A549 (cell line): ENCODE data around the gene ZG16. TPM values are rescaled to one million over a fixed set of nuclear protein-coding genes. Genes with fewer than 3 reads are reported as not detected.

Experiments
- ATAC-seq, 2 experiments: fragments of 200-7000 bp in 1 of 2; fragments of >200 bp in 1 of 2; cut with Nextera tagmentation in 1 of 2; cut with Tn5 transposase in 1 of 2; 3 replicates each; pipeline versions ENCODE4 v1.8.0 to v1.9.1; 2018 to 2020; ENCODE audit warnings: mild to moderate bottlenecking in 1 of 2, moderate library complexity in 1 of 2
- CTCF ChIA-PET: fragments of 300-600 bp; sonication (Branson Sonifier 250); formaldehyde crosslinking; extraction: SDS; loops from one replicate; lab custom pipeline; 2021; ENCODE audit warnings: antibody characterized with exemption, inconsistent platforms; lab: Yijun Ruan, JAX
- POLR2A ChIA-PET: fragments of 350-600 bp; formaldehyde crosslinking; extraction: SDS; loops from one replicate; lab custom pipeline; 2021; ENCODE audit warnings: antibody characterized with exemption, inconsistent platforms; lab: Yijun Ruan, JAX
- DNase-seq, 2 experiments: peaks; one replicate each; pipeline versions ENCODE4 v3.0.0 to v3.0.0-alpha.2; 2011 to 2016; ENCODE audit warnings: low read depth in 1 of 2, low spot score in 1 of 2
- FAIRE-seq: peaks from 2 replicates; lab custom pipeline; 2011; peaks lifted over from hg19 to GRCh38; lab: Jason Lieb, UNC
- H3K27ac ChIP-seq, 2 experiments: fragments of >200 bp; sonication (Bioruptor Twin); formaldehyde crosslinking; 3 replicates each; pipeline ENCODE4 v1.5.1; 2016 to 2017
- H3K4me1 ChIP-seq: fragments of >200 bp; sonication (Bioruptor Twin); formaldehyde crosslinking; 3 replicates; pipeline ENCODE4 v1.6.1; 2016
- H3K4me2 ChIP-seq: fragments of >200 bp; sonication (Bioruptor Twin); formaldehyde crosslinking; 3 replicates; pipeline ENCODE4 v1.6.1; 2016
- H3K4me3 ChIP-seq: fragments of >200 bp; sonication (Bioruptor Twin); formaldehyde crosslinking; 3 replicates; pipeline ENCODE4 v1.5.1; 2016
- H3K9me3 ChIP-seq: fragments of >200 bp; sonication (Bioruptor Twin); formaldehyde crosslinking; 3 replicates; pipeline ENCODE4 v1.6.1; 2016
- ATOH8 ChIP-seq: fragments of 250-450 bp; sonication (Bioruptor Pico); IDR thresholded peaks from 2 replicates; pipeline ENCODE4 v1.5.0; 2020; ENCODE audit warnings: low read depth, mild to moderate bottlenecking, moderate library complexity
- BCL3 ChIP-seq: fragments of >200 bp; sonication (Bioruptor Twin); formaldehyde crosslinking; IDR thresholded peaks from 3 replicates; pipeline ENCODE4 v1.6.1; 2016
- CBX2 ChIP-seq: fragments of 200-600 bp; sonication (generic); IDR thresholded peaks from 2 replicates; pipeline ENCODE4 v1.6.1; 2016; ENCODE audit warnings: low read depth, mild to moderate bottlenecking, borderline replicate concordance
- CEBPB ChIP-seq, 2 experiments: fragments of >200 bp in 1 of 2; sonication (Bioruptor Twin) in 1 of 2; formaldehyde crosslinking in 1 of 2; IDR thresholded peaks; 2 replicates each; pipeline ENCODE4 v1.6.1; 2012 to 2016
- CTCF ChIP-seq: fragments of >200 bp; sonication (Bioruptor Twin); formaldehyde crosslinking; IDR thresholded peaks from 3 replicates; pipeline ENCODE4 v1.5.1; 2016
- E2F6 ChIP-seq: IDR thresholded peaks from 2 replicates; pipeline ENCODE4 v1.6.1; 2012; ENCODE audit warnings: low read depth, borderline replicate concordance
- EHMT2 ChIP-seq: fragments of 200-600 bp; sonication (generic); IDR thresholded peaks from 2 replicates; pipeline ENCODE4 v1.6.1; 2016; ENCODE audit warnings: antibody characterized with exemption, low read depth, mild to moderate bottlenecking, moderate library complexity
- EP300 ChIP-seq, 2 experiments: fragments of >200 bp; sonication (Bioruptor Twin); formaldehyde crosslinking; IDR thresholded peaks; 2 replicates in 1 of 2; 3 replicates in 1 of 2; pipeline ENCODE4 v1.6.1; 2016 to 2017
- FOSB ChIP-seq: fragments of 250-450 bp; sonication (Bioruptor Pico); IDR thresholded peaks from 2 replicates; pipeline ENCODE4 v1.5.0; 2020; ENCODE audit warnings: mild to moderate bottlenecking, moderate library complexity
- FOXS1 ChIP-seq: fragments of 250-450 bp; sonication (Bioruptor Pico); IDR thresholded peaks from 2 replicates; pipeline ENCODE4 v1.5.0; 2020; ENCODE audit warnings: mild to moderate bottlenecking, moderate library complexity
- HES2 ChIP-seq: fragments of >200 bp; sonication (Bioruptor Twin); formaldehyde crosslinking; IDR thresholded peaks from 2 replicates; pipeline ENCODE4 v1.6.1; 2016
- HMGXB4 ChIP-seq: fragments of 250-450 bp; sonication (Bioruptor Pico); IDR thresholded peaks from 2 replicates; pipeline ENCODE4 v1.5.0; 2021; ENCODE audit warnings: mild to moderate bottlenecking, moderate library complexity, borderline replicate concordance
- HOXB5 ChIP-seq: fragments of 250-450 bp; sonication (Bioruptor Pico); IDR thresholded peaks from 2 replicates; pipeline ENCODE4 v1.5.0; 2020; ENCODE audit warnings: mild to moderate bottlenecking, moderate library complexity
- JUN ChIP-seq, 2 experiments: fragments of >200 bp; sonication (Bioruptor Twin); formaldehyde crosslinking; IDR thresholded peaks; 2 replicates in 1 of 2; 3 replicates in 1 of 2; pipeline ENCODE4 v1.6.1; 2016 to 2017
- KDM1A ChIP-seq: fragments of 200-600 bp; sonication (generic); IDR thresholded peaks from 2 replicates; pipeline ENCODE4 v1.6.1; 2016; ENCODE audit warnings: low read depth, mild to moderate bottlenecking
- KDM5A ChIP-seq: fragments of 200-600 bp; sonication (generic); IDR thresholded peaks from 2 replicates; pipeline ENCODE4 v1.6.1; 2016; ENCODE audit warnings: antibody characterized with exemption, mild to moderate bottlenecking
- MAFK ChIP-seq: fragments of 450-650 bp; IDR thresholded peaks from 2 replicates; pipeline ENCODE4 v1.6.1; 2014; ENCODE audit not compliant: partially characterized antibody
- MAX ChIP-seq: IDR thresholded peaks from 2 replicates; pipeline ENCODE4 v1.6.1; 2012
- MAZ ChIP-seq: fragments of 150-350 bp; IDR thresholded peaks from 2 replicates; pipeline ENCODE4 v1.6.1; 2014; ENCODE audit warnings: antibody characterized with exemption, low read depth, low read length, borderline replicate concordance
- MYC ChIP-seq: IDR thresholded peaks from 2 replicates; pipeline ENCODE4 v1.6.1; 2012; ENCODE audit warnings: mild to moderate bottlenecking, inconsistent platforms, low read length, improper control_type of control experiment, borderline replicate concordance
- PHF8 ChIP-seq: fragments of 200-600 bp; sonication (generic); IDR thresholded peaks from 2 replicates; pipeline ENCODE4 v1.6.1; 2016; ENCODE audit warnings: low read depth, mild to moderate bottlenecking, antibody characterized with exemption, moderate library complexity, borderline replicate concordance
- POLR2A ChIP-seq: IDR thresholded peaks from 2 replicates; pipeline ENCODE4 v1.6.1; 2012; ENCODE audit warnings: mild to moderate bottlenecking, low read length
- RAD21 ChIP-seq, 2 experiments: fragments of >200 bp in 1 of 2; sonication (Bioruptor Twin) in 1 of 2; formaldehyde crosslinking in 1 of 2; IDR thresholded peaks in 1 of 2; conservative IDR thresholded peaks in 1 of 2; 2 replicates in 1 of 2; 3 replicates in 1 of 2; pipeline ENCODE4 v1.6.1; 2012 to 2018; ENCODE audit warnings: inconsistent platforms in 1 of 2
- RFX5 ChIP-seq: fragments of 450-650 bp; IDR thresholded peaks from 2 replicates; pipeline ENCODE4 v1.7.1; 2014; ENCODE audit warnings: antibody characterized with exemption, mild to moderate bottlenecking, moderate library complexity
- RNF2 ChIP-seq: fragments of 200-600 bp; sonication (generic); IDR thresholded peaks from 2 replicates; pipeline ENCODE4 v1.6.1; 2016; ENCODE audit warnings: low read depth, mild to moderate bottlenecking, antibody characterized with exemption, moderate library complexity, borderline replicate concordance
- SMC3 ChIP-seq: fragments of >200 bp; sonication (Bioruptor Twin); formaldehyde crosslinking; IDR thresholded peaks from 3 replicates; pipeline ENCODE4 v1.6.1; 2018; ENCODE audit warnings: inconsistent platforms
- ZFP36 ChIP-seq: fragments of 450-650 bp; IDR thresholded peaks from 2 replicates; pipeline ENCODE4 v1.6.1; 2014; ENCODE audit warnings: borderline replicate concordance; ENCODE audit not compliant: partially characterized antibody
- WGBS: methylation state at CpG from one replicate; pipeline ENCODE4 v1.1.6; 2017; ENCODE audit errors: missing lambda C conversion rate; 5-methylcytosine and 5-hydroxymethylcytosine counted together
- polyA plus RNA-seq, 4 experiments: library from polyadenylated mRNA; depleted of rRNA in 3 of 4; stranded (reverse); fragments of >200 nt; fragmentation: RNase III in 1 of 4; extraction: RNeasy Plus Mini Kit Qiagen cat#74134 plus additional on column Dnase treatment in 1 of 4; gene quantifications; 2 replicates in 3 of 4; 3 replicates in 1 of 4; pipeline ENCODE4 v1.2.3, GENCODE V29; 2011 to 2017

The ZG16 gene
- polyA plus RNA-seq, 2 of the 4 experiments (the other 2 are of a cell fraction): not detected

GRCh38 chr16:29790183-29790948, 12.3 kb downstream of the ZG16 start, which contains the start of gene KIF22:
Gene KIF22 (plus strand): TSS chr16:29790751. CDS start chr16:29790760, 9 bp downstream.
- ChIA-PET CTCF (interaction anchor here (0.5 to 4.4 kb wide), 27 partner anchors 10 to 263 kb away, joined by 3 to 54 read pairs (median 6); a partner anchor contains a TSS), POLR2A (interaction anchor here (0.6 to 2.3 kb wide), 16 partner anchors 8 to 627 kb away, joined by 3 to 25 read pairs (median 4); partner anchors contain the start of genes ALDOA, MAZ and PAGR1)
- ATAC-seq: peak; percentile 97 to 98
- Histone ChIP-seq H3K4me2 (peak within 1 kb of the TSS; percentile 94), H3K27ac (peak within 1 kb of the TSS; percentile 94 to 96), H3K9me3 (no peaks in the 10 kb centered on the region), H3K4me3 (peak within 1 kb of the TSS; percentile 94), H3K4me1 (peaks cover 20% of the 10 kb centered on the region)
- peak; percentile 99 for DNase-seq
- TF ChIP-seq POLR2A (peak; percentile 51; the same call in 1 of the 2 replicates), MYC (peak; percentile 35; the same call in 1 of the 2 replicates), FOSB (CRISPR knock-in tag) (no peak), CTCF (peak; percentile 60), HMGXB4 (CRISPR knock-in tag) (no peak), MAX (peak; percentile 87), RFX5 (peak; percentile 70), ATOH8 (no peak), HOXB5 (CRISPR knock-in tag) (no peak), FOXS1 (CRISPR knock-in tag) (no peak), SMC3 (peak; percentile 24; the same call in 1 of the 3 replicates), KDM5A (peak; percentile 74), PHF8 (peak; percentile 29; the same call in 1 of the 2 replicates), MAFK (no peak), MAZ (no peak), KDM1A (no peak), CBX2 (no peak), BCL3 (0 out of 3 replicates have a peak, but pooled peaks have one; percentile 11), RNF2 (no peak), ZFP36 (no peak), EHMT2 (no peak), CEBPB (IDR thresholded peaks at IDR 0.05) (no peak), JUN (IDR thresholded peaks at IDR 0.05) (peak in 1 of 2 experiments; percentile 94; a peak in 3 of 5 replicates), E2F6 (peak; percentile 71), EP300 (IDR thresholded peaks at IDR 0.05) (no peak), HES2 (no peak), RAD21 (conservative IDR thresholded peaks at IDR 0.05 in 1 of 2, IDR thresholded peaks at IDR 0.05 in 1 of 2) (peak in 1 of 2 experiments; percentile 44; a peak in 2 of 5 replicates)
- whole genome bisulfite sequencing: 0% methylated on average over 41 of the region's 67 CpGs
- no peak for FAIRE-seq
